IgD-negative memory B cell (primary cell): ENCODE measurements around the gene ZBTB7C. TPM values are rescaled to one million over a fixed set of nuclear protein-coding genes. Genes with fewer than 3 reads are reported as not detected.

ENCODE experiments used
- H3K27ac Mint-ChIP-seq, 3 donors: one replicate each; pipeline ENCODE4 v1.8.0; 2020 to 2022; ENCODE audit warnings: mild to moderate bottlenecking in 3 of 3, mixed read lengths in 3 of 3, moderate library complexity in 1 of 3
- H3K27me3 Mint-ChIP-seq: one replicate; pipeline ENCODE4 v1.8.0; 2021; ENCODE audit warnings: mixed read lengths
- H3K36me3 Mint-ChIP-seq: one replicate; pipeline ENCODE4 v1.8.0; 2020; ENCODE audit warnings: mild to moderate bottlenecking, mixed read lengths
- H3K4me1 Mint-ChIP-seq, 3 donors: one replicate each; pipeline ENCODE4 v1.8.0; 2020 to 2022; ENCODE audit warnings: mixed read lengths in 3 of 3, mild to moderate bottlenecking in 1 of 3
- H3K4me3 Mint-ChIP-seq, 4 donors: one replicate each; pipeline ENCODE4 v1.8.0; 2020 to 2022; ENCODE audit warnings: mild to moderate bottlenecking in 4 of 4, mixed read lengths in 4 of 4, moderate library complexity in 3 of 4
- H3K9me3 Mint-ChIP-seq, 3 donors: one replicate each; pipeline ENCODE4 v1.8.0; 2020 to 2021; ENCODE audit warnings: mixed read lengths in 3 of 3, mild to moderate bottlenecking in 1 of 3
- polyA plus RNA-seq: library from polyadenylated mRNA; unstranded; fragments of 300-500 nt; fragmentation: Illumina TruSeq; gene quantifications from one replicate; pipeline ENCODE4 v1.2.3, GENCODE V29; 2021

The ZBTB7C gene
- polyA plus RNA-seq, 1 donor from 2014 or later: not detected

- H3K4me1 Mint-ChIP-seq: peaks cover 3 to 6% (median 4%) of the 10 kb centered on the region in 3 donors
- H3K36me3 Mint-ChIP-seq: no peaks in the 10 kb centered on the region
- no peak overlapping the region for H3K4me3 Mint-ChIP-seq
- H3K9me3 Mint-ChIP-seq: peaks cover 6 to 16% (median 15%) of the 10 kb centered on the region in 3 donors
- no peak overlapping the region for H3K27ac Mint-ChIP-seq
- H3K27me3 Mint-ChIP-seq: peaks cover 37% of the 10 kb centered on the region
These were observed 396.0 kb downstream of the ZBTB7C start for GRCh38 chr18:48013162-48013561.

GRCh38 chr18:48011926-48012465 is 397.2 kb downstream of the ZBTB7C start:
- Mint-ChIP-seq H3K27ac (no peak overlapping the region), H3K36me3 (no peaks in the 10 kb centered on the region)

GRCh38 chr18:48010264-48010663 is 398.9 kb downstream of the ZBTB7C start:
- Mint-ChIP-seq H3K9me3 (peaks cover 6 to 13% (median 8%) of the 10 kb centered on the region in 3 donors), H3K27ac (no peak overlapping the region), H3K27me3 (peaks cover 43% of the 10 kb centered on the region), H3K4me1 (peaks cover 3 to 6% (median 4%) of the 10 kb centered on the region in 3 donors), H3K4me3 (peak overlapping the region in 1 of 4 donors; percentile 68), H3K36me3 (no peaks in the 10 kb centered on the region)

More at GRCh38 chr18:48011926-48012465, 397.2 kb downstream of the ZBTB7C start:
- peaks cover 6 to 16% (median 15%) of the 10 kb centered on the region in 3 donors for H3K9me3 Mint-ChIP-seq
- peaks cover 3 to 6% (median 4%) of the 10 kb centered on the region in 3 donors for H3K4me1 Mint-ChIP-seq
- H3K4me3 Mint-ChIP-seq: no peak overlapping the region
- peaks cover 43% of the 10 kb centered on the region for H3K27me3 Mint-ChIP-seq

DNA sequence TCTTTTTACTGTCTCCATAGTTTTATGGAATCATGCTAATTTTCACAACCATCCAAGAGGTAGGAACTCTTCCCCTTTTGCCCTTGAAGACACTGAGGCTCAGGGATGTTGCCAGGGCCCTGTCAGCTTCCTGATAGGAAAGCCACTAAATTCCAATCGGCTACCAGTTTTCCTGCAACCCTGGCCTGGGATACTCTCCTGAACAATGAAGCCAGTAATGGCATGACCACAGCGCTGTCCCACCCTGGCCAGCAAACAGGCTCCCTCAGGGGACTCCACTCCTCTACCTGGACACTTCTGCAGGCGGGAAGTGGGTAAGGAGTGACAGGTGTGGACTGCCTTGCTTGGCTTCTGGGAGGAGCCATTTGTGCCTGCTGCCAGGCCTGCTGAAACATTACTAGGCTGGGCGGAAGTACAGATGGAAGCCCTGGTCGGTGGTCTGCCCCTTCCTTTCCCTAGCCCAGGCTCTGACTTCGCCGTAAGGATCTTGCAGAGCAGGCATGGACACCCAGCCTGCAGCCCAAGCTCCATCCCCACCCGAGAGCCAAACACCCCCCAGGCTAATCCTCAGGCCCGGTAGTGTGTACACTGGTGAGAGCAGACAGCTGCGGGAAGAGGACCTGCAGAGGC is 400.0 kb downstream of the ZBTB7C start:
- H3K4me1 Mint-ChIP-seq: peaks cover 3 to 6% (median 4%) of the 10 kb centered on the region in 3 donors
- no peaks in the 10 kb centered on the region for H3K36me3 Mint-ChIP-seq
- H3K4me3 Mint-ChIP-seq: peak overlapping the region in 2 of 4 donors; percentile 8 to 86
- peaks cover 2 to 6% (median 4%) of the 10 kb centered on the region in 3 donors for H3K9me3 Mint-ChIP-seq
- no peak overlapping the region for H3K27ac Mint-ChIP-seq
- peaks cover 43% of the 10 kb centered on the region for H3K27me3 Mint-ChIP-seq

- H3K4me1 Mint-ChIP-seq: peaks cover 3 to 6% (median 4%) of the 10 kb centered on the region in 3 donors
- peak overlapping the region in 1 of 3 donors; percentile 71 for H3K27ac Mint-ChIP-seq
- peak overlapping the region in 3 of 4 donors; percentile 59 to 86 (median 77) for H3K4me3 Mint-ChIP-seq
- H3K27me3 Mint-ChIP-seq: peaks cover 42% of the 10 kb centered on the region
- no peaks in the 10 kb centered on the region for H3K36me3 Mint-ChIP-seq
- peaks cover 0 to 2% (median 0%) of the 10 kb centered on the region in 3 donors for H3K9me3 Mint-ChIP-seq
These were observed 401.1 kb downstream of the ZBTB7C start for GRCh38 chr18:48007955-48008701.

DNA sequence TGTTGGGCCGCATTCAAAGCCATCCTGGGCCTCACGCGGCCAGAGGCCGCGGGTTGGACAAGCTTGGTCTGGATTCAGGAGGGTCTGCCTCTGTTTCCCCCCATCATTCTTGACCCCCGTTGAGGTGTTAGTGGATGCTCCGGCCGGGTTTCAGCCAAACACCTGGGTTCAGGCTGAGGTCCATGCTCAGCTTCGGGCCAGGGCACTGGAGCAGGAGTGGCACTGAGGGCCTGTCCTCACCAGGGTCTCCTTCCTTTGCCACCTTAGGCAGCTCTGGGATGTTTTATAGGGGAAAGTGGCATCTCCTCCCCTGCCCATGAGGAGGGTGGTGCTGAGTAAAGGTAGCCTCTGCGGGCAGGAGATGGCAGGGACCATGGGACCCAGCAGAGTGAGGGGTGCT is 401.8 kb downstream of the ZBTB7C start:
- H3K9me3 Mint-ChIP-seq: peaks cover 0 to 2% (median 0%) of the 10 kb centered on the region in 3 donors
- no peaks in the 10 kb centered on the region for H3K36me3 Mint-ChIP-seq
- no peak overlapping the region for H3K27ac Mint-ChIP-seq
- H3K27me3 Mint-ChIP-seq: peaks cover 42% of the 10 kb centered on the region
- H3K4me1 Mint-ChIP-seq: peaks cover 3 to 6% (median 4%) of the 10 kb centered on the region in 3 donors
- H3K4me3 Mint-ChIP-seq: no peak overlapping the region

- H3K9me3 Mint-ChIP-seq: peaks cover 0 to 2% (median 0%) of the 10 kb centered on the region in 3 donors
- no peak overlapping the region for H3K4me3 Mint-ChIP-seq
- H3K4me1 Mint-ChIP-seq: peaks cover 2 to 6% (median 3%) of the 10 kb centered on the region in 3 donors
- H3K27me3 Mint-ChIP-seq: peaks cover 34% of the 10 kb centered on the region
- no peaks in the 10 kb centered on the region for H3K36me3 Mint-ChIP-seq
- no peak overlapping the region for H3K27ac Mint-ChIP-seq
These were observed 402.6 kb downstream of the ZBTB7C start for GRCh38 chr18:48006415-48007175.

DNA sequence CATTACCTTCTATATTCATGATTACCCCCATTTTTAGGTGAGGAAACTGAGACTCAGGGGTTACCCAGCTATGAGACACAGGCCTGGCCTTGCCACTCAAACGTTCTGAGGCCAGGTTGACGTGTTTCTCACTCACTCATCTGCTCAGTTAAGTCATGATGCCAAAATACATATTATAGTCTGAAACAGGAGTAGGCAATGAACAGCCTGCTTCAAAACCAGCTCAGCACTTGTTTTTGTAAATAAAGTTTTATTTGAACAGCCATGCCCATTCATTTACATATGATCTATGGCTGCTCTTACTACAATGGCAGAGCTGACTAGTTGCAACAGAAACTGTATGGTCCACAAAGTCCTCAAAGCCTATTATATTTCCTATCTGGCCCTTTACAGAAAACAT is 404.6 kb downstream of the ZBTB7C start:
- Mint-ChIP-seq H3K4me3 (no peak overlapping the region), H3K9me3 (peaks cover 0 to 3% (median 0%) of the 10 kb centered on the region in 3 donors), H3K4me1 (peaks cover 0 to 6% (median 2%) of the 10 kb centered on the region in 3 donors), H3K27ac (no peak overlapping the region), H3K27me3 (peaks cover 22% of the 10 kb centered on the region), H3K36me3 (no peaks in the 10 kb centered on the region)

- Mint-ChIP-seq H3K27ac (no peak overlapping the region), H3K9me3 (peaks cover 0 to 3% (median 0%) of the 10 kb centered on the region in 3 donors), H3K27me3 (peaks cover 15% of the 10 kb centered on the region), H3K36me3 (no peaks in the 10 kb centered on the region), H3K4me1 (peaks cover 0 to 2% (median 2%) of the 10 kb centered on the region in 3 donors), H3K4me3 (no peak overlapping the region)
These were observed 405.5 kb downstream of the ZBTB7C start for GRCh38 chr18:48003426-48004349.

- no peak overlapping the region for H3K27ac Mint-ChIP-seq
- no peaks in the 10 kb centered on the region for H3K36me3 Mint-ChIP-seq
- H3K27me3 Mint-ChIP-seq: peaks cover 11% of the 10 kb centered on the region
- H3K4me1 Mint-ChIP-seq: no peaks in the 10 kb centered on the region
- no peak overlapping the region for H3K4me3 Mint-ChIP-seq
- peaks cover 0 to 3% (median 0%) of the 10 kb centered on the region in 3 donors for H3K9me3 Mint-ChIP-seq
These were observed 406.2 kb downstream of the ZBTB7C start for GRCh38 chr18:48002933-48003365.

- peaks cover 3 to 10% (median 10%) of the 10 kb centered on the region in 3 donors for H3K9me3 Mint-ChIP-seq
- no peaks in the 10 kb centered on the region for H3K4me1 Mint-ChIP-seq
- H3K27ac Mint-ChIP-seq: no peak overlapping the region
- H3K4me3 Mint-ChIP-seq: no peak overlapping the region
- H3K27me3 Mint-ChIP-seq: peaks cover 3% of the 10 kb centered on the region
- peaks cover 2% of the 10 kb centered on the region for H3K36me3 Mint-ChIP-seq
These were observed 408.5 kb downstream of the ZBTB7C start for GRCh38 chr18:48000701-48001100.

GRCh38 chr18:47999801-48000248 is 409.4 kb downstream of the ZBTB7C start:
- Mint-ChIP-seq H3K9me3 (peaks cover 3 to 10% (median 10%) of the 10 kb centered on the region in 3 donors), H3K27ac (no peak overlapping the region), H3K27me3 (peaks cover 5% of the 10 kb centered on the region), H3K4me1 (no peaks in the 10 kb centered on the region), H3K36me3 (peaks cover 2% of the 10 kb centered on the region), H3K4me3 (no peak overlapping the region)

DNA sequence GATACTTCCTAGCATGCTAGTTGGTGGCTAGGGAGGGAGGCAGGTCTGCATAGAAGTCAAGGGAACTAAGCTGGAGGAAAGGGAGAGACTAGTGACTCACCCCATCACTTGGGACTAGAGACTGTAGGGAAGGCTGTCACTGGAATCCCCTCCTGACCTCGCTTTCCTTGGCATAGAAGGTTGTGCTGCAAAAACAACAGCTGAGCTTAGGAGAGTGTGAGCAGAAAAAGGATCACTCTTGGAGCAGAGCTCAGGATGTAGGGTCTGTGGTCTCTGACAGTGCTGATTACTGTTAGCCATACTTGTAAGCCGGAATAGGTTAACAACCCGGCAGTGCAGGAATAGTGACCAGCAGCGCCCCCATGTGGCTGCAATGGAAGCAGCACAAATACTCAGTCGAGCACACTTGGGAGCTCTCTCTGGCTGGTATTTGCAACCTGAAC is 411.8 kb downstream of the ZBTB7C start:
- H3K27me3 Mint-ChIP-seq: peaks cover 25% of the 10 kb centered on the region
- no peaks in the 10 kb centered on the region for H3K4me1 Mint-ChIP-seq
- peaks cover 2% of the 10 kb centered on the region for H3K36me3 Mint-ChIP-seq
- H3K4me3 Mint-ChIP-seq: peak overlapping the region in 1 of 4 donors; percentile 6
- H3K27ac Mint-ChIP-seq: no peak overlapping the region
- peaks cover 3 to 10% (median 10%) of the 10 kb centered on the region in 3 donors for H3K9me3 Mint-ChIP-seq
